ENCODE data around the gene SLC2A1.

Gene SLC2A1

GRCh38 chr1:42889264-42889663 lies 69.4 kb downstream of the SLC2A1 start:
- H3K4me1 ChIP-seq (ENCODE audit: control insufficient read depth, low read length), result no peaks in the 10 kb centered on the region
- no peak overlapping the region for H3K4me3 ChIP-seq (ENCODE audit: low read length)
- peaks cover 7% of the 10 kb centered on the region for H3K27me3 ChIP-seq (ENCODE audit: control insufficient read depth, low read length)
- no peaks in the 10 kb centered on the region for H3K9me3 ChIP-seq (ENCODE audit: control insufficient read depth, insufficient read depth, low read length)
- H4K20me1 ChIP-seq (ENCODE audit: control insufficient read depth, insufficient read depth, low read depth, low read length), result no peaks in the 10 kb centered on the region
- no peak overlapping the region for H3K27ac ChIP-seq (ENCODE audit: low read depth, low read length)
- H3K9me2 ChIP-seq (replicated peaks; ENCODE audit: control insufficient read depth, low read length), result no peaks in the 10 kb centered on the region
- H3K4me2 ChIP-seq (ENCODE audit: low read length), result no peak overlapping the region
- no peaks in the 10 kb centered on the region for H3K36me3 ChIP-seq (ENCODE audit: control insufficient read depth, low read length)
- H3K79me2 ChIP-seq (ENCODE audit: control insufficient read depth, low read length), result no peaks in the 10 kb centered on the region
- TF ChIP-seq EZH2phosphoT487 (IDR thresholded peaks at IDR 0.05; ENCODE audit: borderline replicate concordance, low read length), result no peak
- TF ChIP-seq, protein P1, sequence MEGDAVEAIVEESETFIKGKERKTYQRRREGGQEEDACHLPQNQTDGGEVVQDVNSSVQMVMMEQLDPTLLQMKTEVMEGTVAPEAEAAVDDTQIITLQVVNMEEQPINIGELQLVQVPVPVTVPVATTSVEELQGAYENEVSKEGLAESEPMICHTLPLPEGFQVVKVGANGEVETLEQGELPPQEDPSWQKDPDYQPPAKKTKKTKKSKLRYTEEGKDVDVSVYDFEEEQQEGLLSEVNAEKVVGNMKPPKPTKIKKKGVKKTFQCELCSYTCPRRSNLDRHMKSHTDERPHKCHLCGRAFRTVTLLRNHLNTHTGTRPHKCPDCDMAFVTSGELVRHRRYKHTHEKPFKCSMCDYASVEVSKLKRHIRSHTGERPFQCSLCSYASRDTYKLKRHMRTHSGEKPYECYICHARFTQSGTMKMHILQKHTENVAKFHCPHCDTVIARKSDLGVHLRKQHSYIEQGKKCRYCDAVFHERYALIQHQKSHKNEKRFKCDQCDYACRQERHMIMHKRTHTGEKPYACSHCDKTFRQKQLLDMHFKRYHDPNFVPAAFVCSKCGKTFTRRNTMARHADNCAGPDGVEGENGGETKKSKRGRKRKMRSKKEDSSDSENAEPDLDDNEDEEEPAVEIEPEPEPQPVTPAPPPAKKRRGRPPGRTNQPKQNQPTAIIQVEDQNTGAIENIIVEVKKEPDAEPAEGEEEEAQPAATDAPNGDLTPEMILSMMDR (IDR thresholded peaks at IDR 0.05; ENCODE audit: low read depth, low read length, poor library complexity, severe bottlenecking), result no peak
- H3F3A ChIP-seq (ENCODE audit: control insufficient read depth, insufficient read depth), result no peaks in the 10 kb centered on the region

DNA sequence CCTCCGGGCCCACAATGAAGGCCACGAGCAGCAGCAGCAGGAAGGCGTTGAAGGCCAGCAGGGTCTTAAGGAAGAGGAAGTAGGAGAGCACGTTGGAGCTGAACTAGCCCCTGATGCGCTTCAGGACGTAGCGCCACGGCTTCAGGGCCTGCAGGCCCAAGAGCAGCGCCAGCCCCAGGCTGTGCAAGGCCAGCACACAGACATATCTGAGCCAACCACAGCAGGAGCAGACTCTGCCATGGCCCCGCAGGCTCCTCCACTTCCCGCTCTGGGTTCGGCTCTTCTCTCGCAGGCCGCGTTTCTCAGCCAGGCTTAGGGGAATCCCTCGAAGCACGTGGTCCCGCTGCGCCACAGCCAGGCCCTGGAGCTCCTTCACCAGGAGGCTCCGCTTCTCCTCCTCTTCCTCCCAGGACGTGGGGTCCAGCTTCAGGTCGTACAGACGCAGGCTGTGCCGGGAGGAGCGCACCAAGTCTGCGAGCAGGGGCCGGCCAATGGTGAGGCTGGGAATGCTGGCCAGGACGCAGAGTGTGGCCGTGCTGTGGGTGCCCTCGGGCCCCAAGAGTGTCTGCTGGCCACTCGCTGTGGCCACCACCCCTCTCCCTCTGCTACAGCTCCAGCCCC lies 70.5 kb downstream of the SLC2A1 start:
- Histone ChIP-seq H3K4me1 (ENCODE audit: control insufficient read depth, low read length) (no peaks in the 10 kb centered on the region), H3K27ac (ENCODE audit: low read depth, low read length) (no peak overlapping the region), H3K9me3 (ENCODE audit: control insufficient read depth, insufficient read depth, low read length) (no peaks in the 10 kb centered on the region), H4K20me1 (ENCODE audit: control insufficient read depth, insufficient read depth, low read depth, low read length) (no peaks in the 10 kb centered on the region), H3K4me3 (ENCODE audit: low read length) (no peak overlapping the region), H3F3A (ENCODE audit: control insufficient read depth, insufficient read depth) (no peaks in the 10 kb centered on the region), H3K4me2 (ENCODE audit: low read length) (no peak overlapping the region), H3K27me3 (ENCODE audit: control insufficient read depth, low read length) (peaks cover 7% of the 10 kb centered on the region), H3K36me3 (ENCODE audit: control insufficient read depth, low read length) (no peaks in the 10 kb centered on the region), H3K79me2 (ENCODE audit: control insufficient read depth, low read length) (no peaks in the 10 kb centered on the region), H3K9me2 (replicated peaks; ENCODE audit: control insufficient read depth, low read length) (no peaks in the 10 kb centered on the region)
- TF ChIP-seq, protein P1 (IDR thresholded peaks at IDR 0.05; ENCODE audit: low read depth, low read length, poor library complexity, severe bottlenecking), result no peak
- no peak for TF ChIP-seq EZH2phosphoT487 (IDR thresholded peaks at IDR 0.05; ENCODE audit: borderline replicate concordance, low read length)

DNA sequence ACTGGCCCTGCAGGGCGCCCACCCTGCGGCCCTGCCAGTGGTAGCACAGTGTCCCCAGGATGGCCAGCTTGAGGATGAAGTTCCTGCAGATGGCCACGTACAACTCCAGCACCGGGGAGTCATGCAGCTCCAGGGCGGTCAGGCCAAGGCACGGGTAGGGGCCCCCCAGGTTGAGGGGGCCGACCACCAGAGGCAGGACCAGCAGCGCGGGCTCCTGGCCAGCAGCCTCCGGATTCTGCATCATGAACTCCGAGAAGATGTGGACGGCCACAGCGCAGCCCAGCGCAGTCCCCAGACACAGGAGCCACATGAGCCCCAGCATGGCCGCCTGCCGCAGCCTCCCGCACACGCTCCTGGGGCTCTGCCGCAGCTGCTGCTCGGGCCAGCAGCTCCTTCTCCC lies 71.3 kb downstream of the SLC2A1 start:
- Histone ChIP-seq H3K9me2 (replicated peaks; ENCODE audit: control insufficient read depth, low read length) (no peaks in the 10 kb centered on the region), H3K36me3 (ENCODE audit: control insufficient read depth, low read length) (no peaks in the 10 kb centered on the region), H3K9me3 (ENCODE audit: control insufficient read depth, insufficient read depth, low read length) (no peaks in the 10 kb centered on the region), H3F3A (ENCODE audit: control insufficient read depth, insufficient read depth) (no peaks in the 10 kb centered on the region), H3K79me2 (ENCODE audit: control insufficient read depth, low read length) (no peaks in the 10 kb centered on the region), H3K4me3 (ENCODE audit: low read length) (no peak overlapping the region), H3K4me2 (ENCODE audit: low read length) (no peak overlapping the region), H3K27me3 (ENCODE audit: control insufficient read depth, low read length) (peaks cover 7% of the 10 kb centered on the region; the same call in 1 of the 2 replicates), H3K4me1 (ENCODE audit: control insufficient read depth, low read length) (no peaks in the 10 kb centered on the region), H4K20me1 (ENCODE audit: control insufficient read depth, insufficient read depth, low read depth, low read length) (no peaks in the 10 kb centered on the region), H3K27ac (ENCODE audit: low read depth, low read length) (no peak overlapping the region)
- TF ChIP-seq, protein P1 (IDR thresholded peaks at IDR 0.05; ENCODE audit: low read depth, low read length, poor library complexity, severe bottlenecking), result no peak
- TF ChIP-seq EZH2phosphoT487 (IDR thresholded peaks at IDR 0.05; ENCODE audit: borderline replicate concordance, low read length), result no peak

Data from DOHH2 (cell line).